NCI-H2081 treated with DMSO at 0.1 percent for 48 hours (cell line): ENCODE measurements around the gene COPRS.
"Not testable (repeated sequence)": the region's sequence is repeated elsewhere in the genome, so short reads cannot be mapped to it uniquely, and the experiment has no call there.

Experiments used
- DNase-seq: peaks from one replicate; lab custom pipeline; 2025; lab: John Stamatoyannopoulos, UW

Gene COPRS

DNA sequence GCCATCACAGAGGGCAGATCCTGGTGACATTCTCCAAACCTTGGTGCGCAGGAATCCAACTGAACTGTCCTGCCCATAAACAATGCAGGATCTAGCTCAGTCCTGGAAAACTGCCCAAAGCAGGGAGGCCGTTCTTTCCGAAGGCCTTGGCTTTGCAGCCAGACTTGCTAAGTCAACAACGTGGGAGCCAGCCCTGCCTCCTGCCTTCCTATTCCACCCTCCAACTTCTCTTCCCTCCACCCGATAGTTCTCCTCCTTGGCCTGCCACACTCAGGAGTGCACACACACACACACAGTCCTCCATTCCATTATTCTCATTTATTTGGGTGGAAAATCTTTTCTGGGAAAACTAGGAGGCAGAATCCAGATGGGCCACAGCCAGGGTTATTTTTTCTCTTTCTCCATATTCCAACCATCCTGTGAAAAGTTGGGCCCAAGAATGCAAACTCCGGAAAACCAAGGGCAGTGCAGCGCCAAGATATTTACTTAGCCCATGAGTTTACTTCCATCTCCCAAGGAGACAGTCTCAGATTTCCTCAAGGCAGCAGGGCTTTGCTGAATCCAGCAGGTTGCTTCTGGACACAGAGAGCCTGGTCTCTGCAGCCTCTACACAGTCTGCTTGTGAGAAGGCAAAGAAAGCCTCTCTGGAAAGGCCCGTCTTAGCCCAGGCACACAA lies 15.8 kb downstream of the COPRS start:
- DNase-seq: no peak

DNA sequence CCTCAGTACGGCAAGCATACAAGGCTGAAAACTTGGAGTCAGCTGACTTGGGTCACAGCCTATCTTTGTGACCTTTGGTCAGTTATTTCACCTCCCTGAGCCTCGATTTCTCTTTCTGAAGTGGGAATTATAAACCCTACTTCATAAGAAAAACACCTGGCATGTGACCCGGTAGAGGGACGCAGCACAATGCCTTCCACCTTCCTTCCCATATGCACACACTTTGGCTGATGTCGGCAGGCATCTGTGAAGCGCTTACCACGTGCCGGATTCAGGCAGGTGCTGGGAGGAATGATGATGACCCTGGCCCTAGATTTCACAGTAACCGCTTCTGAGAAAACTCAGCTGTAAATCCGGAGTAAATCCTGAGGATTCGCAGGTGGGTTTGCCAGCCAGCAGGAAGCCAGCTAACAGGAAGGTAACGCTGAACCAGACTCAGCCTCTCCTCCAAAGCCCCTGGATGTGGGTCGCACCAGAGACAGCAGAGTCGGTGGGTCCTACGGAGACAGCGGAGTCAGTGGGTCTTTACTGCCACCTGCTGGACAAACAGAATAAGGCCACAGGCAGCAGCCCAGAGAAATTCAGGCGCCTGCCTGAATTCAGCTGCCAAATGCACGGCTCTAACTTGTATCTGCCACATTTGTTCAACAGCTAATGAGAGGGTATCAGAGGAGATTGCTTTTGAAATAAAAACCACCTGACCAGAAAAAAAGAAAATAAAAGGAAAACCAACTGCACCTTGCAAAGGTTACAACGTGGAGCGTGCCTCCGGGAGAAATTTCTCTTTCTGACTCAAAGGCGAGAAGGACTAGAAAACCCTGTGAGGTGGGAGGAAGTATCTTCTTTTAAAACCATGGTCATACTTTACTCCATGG lies 16.6 kb downstream of the COPRS start:
- DNase-seq: peak; percentile 25

DNA sequence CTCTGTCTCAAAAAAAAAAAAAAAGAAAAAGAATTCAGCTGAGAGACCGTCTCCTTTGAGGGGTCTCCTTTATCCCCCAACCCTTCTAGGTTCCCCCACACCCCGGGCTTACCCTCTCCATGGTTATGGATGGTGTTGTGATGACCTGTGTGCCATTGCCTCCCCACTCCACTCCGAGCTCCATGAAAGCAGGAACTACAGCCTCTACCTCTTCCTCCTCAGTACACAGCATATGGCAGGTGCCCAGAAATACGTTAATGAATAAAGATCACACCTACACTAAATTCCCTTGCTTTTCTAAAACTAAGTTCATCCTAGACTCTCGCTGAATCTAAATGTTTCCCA lies 17.2 kb downstream of the COPRS start:
- no peak for DNase-seq

DNA sequence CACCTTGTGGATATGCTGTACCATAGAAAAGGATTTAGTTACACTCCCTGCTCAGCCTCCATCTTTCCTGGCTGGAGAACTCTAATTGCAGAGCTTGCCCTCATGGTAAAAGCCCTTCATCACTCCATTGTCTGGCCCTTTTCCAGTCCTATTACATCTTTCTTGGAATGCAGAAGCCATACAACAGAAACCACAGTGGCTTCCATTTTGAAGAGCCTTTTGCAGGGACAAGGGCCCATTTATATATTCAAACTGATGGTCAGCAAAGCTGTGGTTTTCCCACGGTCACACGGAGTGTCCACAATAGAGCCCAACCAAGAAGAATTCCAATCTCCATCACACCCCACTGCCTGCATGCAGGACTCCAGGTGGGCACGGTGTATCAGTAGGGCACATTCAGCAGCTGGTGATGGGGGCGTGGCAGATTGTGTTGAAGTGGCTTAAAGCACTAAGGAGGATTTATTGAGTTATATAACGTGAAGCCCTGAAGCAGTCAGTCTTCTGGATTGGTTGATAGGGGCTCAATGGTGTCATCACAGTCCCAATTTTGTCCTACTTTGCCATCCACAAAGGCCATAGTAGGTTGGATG lies 20.3 kb downstream of the COPRS start:
- no peak for DNase-seq

DNA sequence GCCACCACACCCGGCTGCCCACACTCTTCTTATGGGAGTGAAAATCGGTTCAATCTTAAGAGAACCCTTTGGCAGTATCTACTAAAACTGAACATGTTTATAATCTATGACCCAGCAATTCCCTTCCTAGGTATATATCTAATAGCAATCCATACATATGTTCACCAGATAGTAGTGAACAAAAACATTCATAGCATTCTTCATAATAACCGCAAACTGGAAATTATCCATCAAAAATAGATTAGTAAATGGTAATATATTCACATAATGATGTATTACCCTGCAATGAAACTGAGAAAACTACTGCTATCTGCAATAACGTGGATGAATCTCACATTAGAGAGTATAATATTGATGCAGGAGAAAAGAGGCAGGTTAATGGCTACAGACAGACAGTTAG lies 23.1 kb downstream of the COPRS start:
- no peak for DNase-seq

DNA sequence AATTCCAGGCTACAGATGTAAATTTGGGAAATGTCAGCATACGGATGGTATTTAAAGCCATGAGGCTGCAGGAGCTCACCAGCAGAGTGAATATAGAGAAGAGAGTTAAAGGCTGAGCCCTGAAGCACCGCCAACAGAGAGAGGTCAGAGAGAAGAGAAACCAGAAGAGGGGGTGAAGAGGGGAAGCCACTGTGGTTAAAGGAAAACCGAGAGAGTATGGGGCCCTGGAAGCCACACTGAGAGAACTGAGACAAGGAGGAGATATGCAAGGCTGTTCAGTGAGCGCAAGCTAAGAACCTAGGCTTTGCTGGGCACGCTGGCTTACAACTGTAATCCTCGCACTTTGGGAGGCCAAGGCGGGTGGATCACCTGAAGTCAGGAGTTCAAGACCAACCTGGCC lies 24.6 kb downstream of the COPRS start:
- DNase-seq: no peak

DNA sequence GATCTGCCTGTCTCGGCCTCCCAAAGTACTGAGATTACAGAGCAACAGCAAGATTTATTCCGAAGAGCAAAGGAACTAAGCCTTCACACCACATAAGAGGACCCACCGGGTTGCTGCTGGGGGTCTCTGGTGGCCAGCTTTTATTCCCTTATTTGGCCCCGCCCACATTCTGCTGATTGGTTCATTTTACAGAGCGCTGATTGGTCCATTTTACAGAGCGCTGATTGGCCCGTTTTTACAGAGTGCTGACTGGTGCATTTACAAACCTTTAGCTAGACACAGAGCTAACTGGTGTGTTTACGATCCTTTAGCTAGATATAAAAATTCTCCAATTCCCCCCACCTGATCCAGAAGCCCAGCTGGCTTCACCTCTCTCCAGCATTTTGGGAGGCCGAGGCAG lies 26.3 kb downstream of the COPRS start:
- DNase-seq: no peak

DNA sequence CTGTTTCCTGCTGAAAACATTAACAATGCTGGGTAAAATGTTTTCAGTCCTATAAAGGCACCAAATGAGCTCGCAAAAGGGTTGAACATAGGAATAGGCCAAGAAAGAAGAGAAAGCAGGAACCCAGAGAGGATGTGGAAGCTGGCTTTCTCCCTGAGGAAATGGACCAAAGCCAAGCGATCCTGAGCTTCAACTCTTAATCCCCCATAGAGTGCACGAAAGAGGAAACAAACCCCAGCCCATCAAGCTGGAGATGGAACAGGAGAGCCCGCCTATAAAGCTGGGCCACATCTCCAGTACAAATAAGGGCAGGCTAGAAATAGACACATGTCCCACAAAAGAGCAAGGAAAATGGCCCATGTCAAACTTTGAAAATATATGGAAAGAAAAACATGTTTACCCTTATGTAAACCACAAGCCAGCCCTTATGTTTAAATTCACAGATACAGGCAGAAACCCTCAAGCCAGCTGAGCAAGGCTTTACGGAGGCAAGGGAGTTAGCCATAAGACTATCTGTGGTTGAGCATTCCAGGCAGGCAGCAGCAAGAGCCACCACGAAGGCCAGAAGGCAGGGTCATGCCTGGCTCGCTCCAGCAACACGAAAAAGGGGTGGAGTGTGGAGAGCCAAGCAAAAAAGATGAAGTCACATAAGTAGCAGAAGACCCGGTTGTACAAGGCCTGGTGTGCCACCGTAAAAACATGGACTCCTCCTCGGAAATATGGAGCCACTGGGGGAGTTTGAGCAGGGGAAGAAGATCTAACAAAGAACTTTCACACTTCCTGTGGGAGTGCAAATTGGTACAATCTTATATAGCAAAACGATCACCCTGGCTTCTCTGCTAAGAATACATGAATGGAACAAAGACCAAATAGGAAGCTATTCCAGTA lies 27.8 kb downstream of the COPRS start:
- no peak for DNase-seq

DNA sequence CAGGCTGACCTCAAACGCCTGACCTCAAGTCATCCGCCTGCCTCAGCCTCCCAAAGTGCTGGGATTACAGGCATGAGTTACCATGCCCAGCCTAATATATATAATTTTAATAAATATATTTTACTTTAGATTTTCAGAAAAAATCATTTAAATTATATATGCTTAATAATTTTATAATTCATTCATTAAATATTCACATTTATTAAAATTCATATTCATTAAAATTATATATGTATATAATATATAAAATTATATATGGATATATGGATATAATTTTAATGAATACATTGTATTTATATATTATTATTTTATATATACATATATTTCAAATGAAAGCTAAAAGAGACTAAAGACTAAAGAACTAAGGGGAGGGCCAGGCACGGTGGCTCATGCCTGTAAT lies 29.4 kb downstream of the COPRS start:
- DNase-seq: no peak

DNA sequence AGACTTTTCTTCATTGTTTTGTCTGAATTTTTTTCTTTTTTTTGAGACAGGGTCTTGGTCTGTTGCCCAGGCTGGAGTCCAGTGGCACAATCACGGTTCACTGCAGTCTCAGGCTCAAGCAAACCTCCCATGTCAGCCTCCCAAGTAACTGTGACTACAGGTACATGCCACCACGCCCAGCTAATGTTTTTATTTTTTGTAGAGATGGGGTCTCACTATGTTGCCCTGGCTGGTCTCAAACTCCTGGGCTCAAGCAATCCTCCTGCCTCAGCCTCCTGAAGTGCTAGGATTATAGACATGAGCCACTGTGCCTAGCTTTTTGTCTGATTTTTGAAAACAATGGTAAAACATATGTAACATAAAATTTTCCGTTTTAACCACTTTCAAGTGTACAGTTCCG lies 30.1 kb downstream of the COPRS start:
- DNase-seq: not testable (repeated sequence)

DNA sequence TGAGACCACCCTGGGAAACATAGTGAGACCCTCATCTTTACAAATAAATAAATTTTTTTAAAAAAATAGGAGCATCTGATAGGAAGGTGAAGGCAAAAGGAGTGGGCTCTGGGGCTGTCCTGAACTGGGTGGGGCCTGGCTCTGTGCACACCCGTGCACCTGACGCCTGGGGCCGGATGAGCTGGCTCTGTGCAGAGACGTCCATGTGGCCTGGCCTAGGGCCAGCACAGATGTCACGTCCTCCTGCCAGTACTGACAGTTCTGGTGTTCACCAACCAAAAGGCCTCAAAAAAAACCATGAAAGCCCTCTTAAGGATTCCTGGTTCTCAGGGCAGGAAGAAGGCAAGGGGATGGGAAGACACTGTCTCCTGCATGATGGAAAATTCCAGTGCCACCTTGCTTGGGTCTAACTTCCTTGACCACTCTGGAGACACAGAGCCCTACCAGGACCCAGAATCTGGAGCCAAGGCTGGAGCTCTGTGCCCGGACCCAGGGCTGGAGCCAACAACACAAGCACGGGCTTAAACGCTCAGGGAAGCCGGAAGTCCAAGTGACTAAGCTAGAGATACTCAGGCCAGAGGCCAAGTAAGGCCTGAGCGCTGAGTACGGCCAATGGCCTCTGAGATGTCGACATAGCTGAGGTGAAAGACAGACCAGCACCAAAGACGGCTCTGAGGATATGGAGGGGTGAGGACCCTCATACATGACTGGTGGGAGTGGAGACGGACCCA lies 32.9 kb downstream of the COPRS start:
- no peak for DNase-seq

DNA sequence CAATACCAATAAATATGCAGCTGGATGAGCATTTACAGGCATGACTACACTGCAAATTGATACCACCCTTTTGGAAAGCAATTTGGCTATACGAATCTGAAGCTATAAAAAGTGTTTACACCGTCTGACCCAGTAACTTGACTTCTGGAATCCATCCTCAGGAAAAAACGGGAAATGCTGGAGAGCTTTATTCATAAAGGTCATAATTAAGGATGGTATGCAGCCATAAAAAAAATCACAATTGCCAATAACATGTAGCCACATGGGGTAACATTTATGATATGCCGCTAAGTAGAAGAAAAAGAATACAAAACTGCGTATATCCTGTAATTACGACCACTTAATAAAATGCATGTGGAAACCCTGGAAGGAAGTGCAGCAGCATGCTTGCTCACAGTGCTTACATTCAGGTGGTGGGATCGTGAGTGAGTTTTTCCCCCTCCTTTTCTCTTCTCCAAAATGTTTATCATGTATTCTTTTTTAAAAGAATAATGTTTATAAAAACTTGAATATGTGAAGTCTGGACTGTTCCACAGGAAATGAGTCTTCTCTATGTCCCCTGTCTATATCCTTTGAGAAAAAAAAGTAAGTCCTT lies 34.2 kb downstream of the COPRS start:
- DNase-seq: no peak

DNA sequence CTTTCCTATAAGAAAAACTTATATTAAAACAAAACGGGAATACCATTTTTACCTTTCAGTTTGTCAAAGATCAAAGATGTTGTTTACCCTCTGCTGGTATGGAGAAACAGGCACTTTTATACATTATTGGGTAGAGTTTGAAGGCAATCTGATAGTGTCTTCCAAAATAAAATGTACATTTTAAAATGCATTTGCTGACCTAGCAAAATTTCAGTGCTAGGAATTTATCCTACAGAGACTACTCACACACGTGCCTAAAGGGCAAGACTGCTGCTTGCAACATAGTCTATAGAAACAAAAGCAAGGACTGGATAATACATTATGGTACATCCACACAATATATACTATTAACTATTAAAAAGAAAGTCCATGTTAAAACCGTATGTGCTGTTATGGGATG lies 36.0 kb downstream of the COPRS start:
- no peak for DNase-seq

DNA sequence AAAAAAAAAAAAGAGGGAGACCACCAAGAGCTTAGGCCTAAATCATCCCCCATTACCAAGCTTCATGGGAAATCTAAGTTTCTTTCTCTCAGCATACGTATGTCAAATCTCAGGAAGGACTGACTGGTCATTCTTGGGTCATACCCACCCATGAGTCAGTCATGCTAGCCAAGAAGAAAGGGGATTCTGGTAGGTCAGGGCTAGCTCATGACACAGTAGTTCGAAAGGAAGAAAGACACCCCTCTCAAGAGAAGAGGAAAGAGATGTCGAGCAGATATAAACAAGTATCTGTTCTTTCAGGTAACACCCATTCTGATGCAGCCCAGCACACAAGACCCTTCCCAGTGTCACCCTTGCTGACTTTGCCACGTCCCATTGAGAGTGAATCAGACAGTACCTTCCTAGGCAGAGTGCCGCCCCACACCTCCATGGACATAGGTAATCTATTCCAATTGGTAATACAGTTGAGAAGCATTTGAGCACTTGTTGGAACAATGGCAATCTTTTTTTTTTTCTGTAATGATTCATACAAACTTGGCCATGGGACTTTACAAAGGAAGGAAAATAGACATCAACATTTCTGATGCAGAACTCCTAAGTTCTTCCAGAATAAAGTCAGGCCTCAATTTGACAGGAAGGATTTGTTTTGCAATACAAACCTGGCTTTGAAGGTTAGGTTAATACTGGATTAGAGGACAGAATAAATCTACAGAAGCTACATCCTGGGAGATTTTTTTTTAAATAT lies 38.2 kb downstream of the COPRS start:
- DNase-seq: no peak

DNA sequence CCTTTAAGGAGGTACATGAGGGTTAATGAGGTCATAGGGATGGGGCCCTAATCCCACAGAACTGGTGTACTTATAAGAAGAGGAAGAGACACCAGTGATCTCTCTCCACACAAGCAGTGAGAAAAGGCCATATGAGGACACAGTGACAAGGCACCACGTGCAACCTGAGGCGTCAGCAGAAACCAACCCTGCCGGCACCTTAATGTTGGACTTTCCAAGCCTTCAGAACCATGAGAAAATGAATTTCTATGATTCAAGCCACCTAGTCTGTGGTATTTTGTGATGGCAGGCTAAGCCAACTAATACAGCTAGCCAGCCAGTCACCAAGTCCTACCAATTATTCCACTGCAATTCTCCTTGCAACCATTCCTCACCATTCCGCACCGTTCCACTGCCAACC lies 39.5 kb downstream of the COPRS start:
- DNase-seq: no peak

DNA sequence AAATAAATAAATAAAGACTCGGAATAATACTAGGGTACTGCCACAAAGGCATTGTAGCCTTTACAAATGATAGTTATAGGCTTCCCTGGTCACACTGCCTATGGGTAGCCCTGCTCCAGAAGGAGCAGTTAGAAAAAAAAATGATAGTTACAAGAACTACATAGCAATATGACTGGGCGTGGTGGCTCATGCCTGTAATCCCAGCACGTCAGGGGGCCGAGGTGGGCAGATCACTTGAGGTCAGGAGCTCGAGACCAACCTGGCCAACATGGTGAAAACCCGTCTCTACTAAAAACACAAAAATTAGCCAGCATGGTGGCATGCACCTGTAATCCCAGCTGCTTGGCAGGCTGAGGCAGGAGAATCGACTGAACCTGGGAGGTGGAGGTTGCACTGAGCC lies 40.2 kb downstream of the COPRS start:
- not testable (repeated sequence) for DNase-seq

DNA sequence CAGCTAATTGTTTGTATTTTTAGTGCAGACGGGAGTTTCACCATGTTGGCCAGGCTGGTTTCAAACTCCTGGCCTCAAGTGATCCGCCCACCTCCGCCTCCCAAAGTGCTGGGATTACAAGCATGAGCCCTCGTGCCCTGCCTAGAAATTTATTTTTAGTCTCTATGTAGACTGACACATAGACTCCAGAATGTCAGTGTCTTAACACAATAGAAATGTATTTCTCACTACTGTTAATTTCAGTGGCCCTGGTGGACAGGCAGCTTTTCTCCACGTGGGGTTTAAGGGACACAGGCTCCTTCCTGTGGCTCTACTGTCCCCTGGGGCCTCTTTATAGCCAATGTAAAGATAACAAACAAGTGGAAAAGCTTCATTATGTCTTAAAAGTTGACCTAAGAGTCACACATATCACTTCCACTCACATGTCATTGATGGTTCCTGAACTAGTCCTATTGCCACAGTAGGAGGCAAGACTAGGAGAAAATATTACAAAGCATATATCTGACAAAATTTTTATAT lies 43.8 kb downstream of the COPRS start:
- DNase-seq: no peak

DNA sequence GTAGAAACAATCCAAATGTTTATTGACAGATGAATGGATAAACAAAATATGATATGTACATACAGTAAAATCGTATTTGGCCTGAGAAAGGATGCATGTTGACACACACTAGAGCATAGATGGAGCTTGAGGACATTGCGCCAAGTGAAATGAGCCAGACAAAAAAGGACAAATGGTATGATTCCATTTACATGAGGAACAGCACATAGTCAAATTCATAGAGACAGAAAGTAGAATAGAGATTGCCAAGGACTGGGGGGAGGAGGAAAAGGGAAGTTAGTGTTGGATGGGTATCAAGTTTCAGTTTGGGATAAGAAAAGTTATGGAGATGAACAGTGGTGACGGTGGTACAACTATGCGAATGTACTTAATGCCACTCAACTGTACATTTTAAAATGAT lies 47.9 kb downstream of the COPRS start:
- no peak for DNase-seq

DNA sequence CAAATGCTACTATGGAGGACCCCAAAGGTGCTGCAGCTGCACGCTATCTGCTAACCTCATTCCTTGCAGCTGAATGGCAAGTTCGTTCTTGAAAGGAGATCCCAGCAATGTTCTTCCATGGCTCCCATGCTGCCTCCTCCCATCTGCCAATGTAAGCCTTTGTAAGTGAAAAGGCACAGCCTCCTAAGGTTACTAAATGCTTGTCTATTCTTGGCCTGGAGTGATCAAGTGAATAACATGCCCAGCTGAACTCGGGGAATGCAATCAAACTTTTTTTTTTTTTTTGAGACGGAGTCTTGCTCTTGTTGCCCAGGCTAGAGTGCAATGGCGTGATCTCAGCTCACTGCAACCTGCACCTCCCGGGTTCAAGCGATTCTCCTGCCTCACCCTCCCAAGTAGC lies 49.2 kb downstream of the COPRS start:
- DNase-seq: not testable (repeated sequence)

DNA sequence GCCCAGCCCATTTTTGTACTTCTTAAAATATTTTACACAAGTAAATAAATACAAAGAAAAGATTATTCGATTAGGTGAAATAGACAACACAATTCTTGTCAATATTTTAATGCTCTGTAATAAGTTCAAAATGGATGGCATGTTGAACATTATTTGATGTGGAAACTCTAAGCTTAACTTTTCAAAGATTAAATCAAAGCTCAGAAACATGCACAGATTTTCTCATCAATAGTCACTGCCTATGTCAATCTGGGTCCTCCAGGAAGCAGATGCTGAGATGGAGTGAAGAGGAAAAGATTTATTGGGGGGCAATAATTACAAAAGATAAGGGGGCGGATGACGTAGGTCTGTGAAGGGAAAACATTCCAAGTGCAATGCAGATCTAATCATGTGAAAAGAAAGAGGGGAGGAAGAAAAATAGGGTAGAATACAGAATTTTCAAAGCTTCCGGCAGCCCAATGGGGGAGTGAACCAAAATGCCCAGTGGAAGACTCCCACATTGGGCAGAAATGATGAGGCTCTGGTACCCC lies 50.5 kb downstream of the COPRS start:
- no peak for DNase-seq
